HG03045 (cell line): ENCODE measurements around the gene PPL.
"Not testable (repeated sequence)": the region's sequence is repeated elsewhere in the genome, so short reads cannot be mapped to it uniquely, and the experiment has no call there.

Experiments
- ATAC-seq: cut with Tn5 transposase; IDR thresholded peaks from one replicate; pipeline ENCODE4 v1.9.1; 2021; ENCODE audit warnings: mild to moderate bottlenecking, moderate library complexity; ENCODE audit not compliant: unreplicated experiment

The PPL gene

DNA sequence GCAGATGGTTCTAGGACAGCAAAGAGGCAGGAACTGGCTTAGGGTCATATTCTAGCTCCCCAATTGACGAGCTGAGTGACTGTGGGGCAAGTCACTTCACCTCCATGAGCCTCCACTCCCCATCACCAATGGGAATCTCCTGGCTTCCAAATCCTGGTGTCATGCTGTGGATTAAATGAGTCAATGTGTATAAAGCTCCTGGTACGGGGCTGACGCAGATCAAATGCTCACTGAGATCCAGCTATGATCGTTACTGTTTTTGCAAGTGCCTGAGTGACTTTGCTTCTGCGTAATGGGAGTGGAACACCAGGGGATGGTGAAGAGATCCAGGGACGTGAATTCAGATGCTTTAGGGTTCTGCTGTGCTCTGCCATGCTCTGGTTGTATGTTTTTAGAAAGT is 23.6 kb upstream of the PPL start:
- ATAC-seq = no peak

DNA sequence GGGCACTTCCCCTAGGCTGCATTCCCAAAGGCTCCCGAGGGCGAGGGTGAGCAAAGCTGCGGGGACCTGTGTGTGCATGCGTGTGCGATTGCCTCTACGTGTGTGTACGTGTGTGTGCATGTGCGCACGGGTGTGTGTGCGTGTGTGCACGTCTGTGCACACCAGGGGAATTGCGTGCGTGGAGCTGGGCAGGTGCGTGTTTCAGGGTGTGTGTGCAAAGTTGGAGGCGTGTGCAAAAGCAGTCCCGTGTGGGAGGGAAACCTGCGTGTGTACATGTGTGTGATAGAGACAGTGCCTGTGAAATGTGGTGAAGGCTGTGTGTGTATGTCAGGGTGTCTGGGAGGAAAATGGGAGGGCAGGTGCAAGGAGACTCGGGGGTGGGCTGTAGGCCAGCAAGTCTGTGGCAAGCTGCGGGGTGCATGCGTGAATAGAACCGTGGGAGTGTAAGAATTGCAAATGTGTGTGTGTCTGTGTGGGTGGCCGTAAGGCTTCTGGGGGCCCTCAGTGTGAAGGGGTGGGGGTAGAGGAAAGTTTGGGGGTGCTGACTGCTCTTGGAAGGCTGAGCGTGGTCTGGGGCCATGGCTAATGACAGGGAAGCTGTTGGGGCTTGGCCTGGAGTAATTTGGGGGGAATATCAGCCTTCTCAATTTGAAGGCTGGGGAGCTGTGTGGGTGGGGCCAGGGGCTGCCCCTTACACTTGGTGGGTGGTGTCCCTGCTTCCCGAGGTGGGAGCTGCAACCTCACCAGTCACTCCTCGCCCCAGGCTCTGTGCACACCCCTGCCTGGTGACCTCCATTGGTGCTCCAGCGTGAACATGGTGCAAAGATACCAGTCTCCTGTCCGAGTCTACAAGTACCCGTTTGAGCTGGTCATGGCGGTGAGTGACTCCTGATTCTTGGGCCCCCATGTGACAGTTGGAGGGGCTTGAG is 21.8 kb upstream of the PPL start:
- no peak for ATAC-seq

DNA sequence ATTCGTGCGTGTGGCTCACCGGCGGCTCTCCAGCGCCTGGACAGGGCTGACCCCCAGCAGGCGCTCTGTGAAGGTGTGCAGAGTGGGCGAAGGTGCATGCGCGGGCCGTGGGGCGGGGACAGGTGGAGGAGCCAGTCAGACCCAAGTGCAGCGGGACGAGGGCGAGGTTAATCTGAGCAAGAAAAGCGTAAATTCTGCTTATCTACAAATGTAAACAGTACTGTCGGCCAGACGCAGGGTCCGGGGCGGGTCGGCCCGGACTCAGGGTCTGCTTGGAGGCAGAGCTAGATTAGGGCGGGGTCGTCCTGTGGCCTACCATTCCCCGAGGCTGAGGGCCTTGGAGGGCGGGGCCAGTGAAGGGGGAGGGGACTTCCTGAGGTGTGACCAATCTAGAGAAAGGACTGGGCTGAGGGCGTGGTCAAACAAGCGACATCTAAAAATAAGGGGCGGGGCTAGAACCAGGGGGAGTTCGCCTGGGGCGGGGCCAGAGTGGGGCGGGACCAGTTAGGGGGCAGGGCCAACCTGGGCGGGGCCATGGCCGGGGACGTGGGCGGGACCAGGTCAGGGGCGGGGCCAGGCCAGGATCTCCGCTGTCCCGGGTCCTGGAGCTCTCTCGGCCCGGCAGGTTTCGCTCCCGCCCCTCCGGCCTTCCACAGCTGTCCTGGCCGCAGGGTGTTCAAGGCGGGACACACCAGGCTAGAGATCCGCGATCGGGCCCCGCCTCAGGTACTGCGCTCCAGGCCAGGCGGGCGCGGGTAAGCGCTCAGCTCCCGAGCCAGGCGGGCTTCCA is 21.0 kb upstream of the PPL start, which contains the start of gene SEC14L5:
Gene SEC14L5, plus strand, starts transcription at position 611 of the 790 bp plus-strand sequence. CDS start 994 bp downstream, outside the sequence.
- ATAC-seq = peak; percentile 45

DNA sequence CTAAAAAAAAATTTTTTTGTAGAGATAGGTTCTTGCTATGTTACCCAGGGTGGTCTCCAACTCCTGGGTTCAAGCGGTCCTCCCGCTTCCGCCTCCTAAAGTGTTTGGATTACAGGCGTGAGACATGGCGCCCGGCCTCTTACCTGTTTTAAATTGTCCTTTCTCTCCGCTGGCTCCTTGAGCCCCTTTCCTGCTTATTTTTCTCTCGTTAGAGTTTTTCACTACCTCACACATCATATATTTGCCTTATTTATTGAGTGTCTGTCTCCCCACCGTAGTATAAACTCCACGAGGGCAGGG is 20.4 kb upstream of the PPL start:
- ATAC-seq = no peak

DNA sequence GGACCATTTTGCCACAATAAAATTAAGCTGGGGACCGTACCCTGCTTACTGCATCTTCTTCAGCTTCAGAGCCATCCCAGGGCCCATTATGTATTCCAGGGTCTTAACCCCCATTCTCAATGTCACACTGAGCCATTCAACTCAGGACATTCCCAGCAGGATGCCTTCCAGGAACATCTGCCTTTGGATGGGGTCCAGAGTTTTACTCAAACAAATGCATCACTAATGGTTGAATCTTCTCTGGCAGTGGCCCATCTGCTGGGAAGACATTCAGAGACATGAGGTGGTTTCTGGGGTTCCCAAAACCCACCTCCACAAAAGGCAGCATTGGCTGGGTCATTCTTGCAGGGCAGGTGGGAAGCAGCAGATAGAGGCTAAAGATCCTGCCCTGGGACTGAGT is 17.8 kb upstream of the PPL start:
- ATAC-seq = no peak

DNA sequence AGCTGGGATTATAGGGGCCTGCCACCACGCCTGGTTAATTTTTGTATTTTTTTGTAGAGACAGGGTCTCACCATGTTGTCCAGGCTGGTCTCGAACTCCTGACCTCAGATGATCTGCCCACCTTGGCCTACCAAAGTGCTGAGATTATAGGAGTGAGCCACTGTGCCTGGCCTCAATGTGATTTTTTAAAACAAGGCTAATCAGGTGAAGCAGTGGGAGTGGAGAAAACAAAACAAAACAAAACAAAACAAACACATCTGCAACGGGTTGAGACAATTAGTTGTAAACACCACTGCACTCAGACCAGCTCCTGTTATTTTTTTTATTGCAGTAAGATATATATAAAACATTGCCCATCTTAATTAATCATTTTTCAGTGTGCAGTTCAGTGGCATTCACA is 14.6 kb upstream of the PPL start:
- ATAC-seq = not testable (repeated sequence)

DNA sequence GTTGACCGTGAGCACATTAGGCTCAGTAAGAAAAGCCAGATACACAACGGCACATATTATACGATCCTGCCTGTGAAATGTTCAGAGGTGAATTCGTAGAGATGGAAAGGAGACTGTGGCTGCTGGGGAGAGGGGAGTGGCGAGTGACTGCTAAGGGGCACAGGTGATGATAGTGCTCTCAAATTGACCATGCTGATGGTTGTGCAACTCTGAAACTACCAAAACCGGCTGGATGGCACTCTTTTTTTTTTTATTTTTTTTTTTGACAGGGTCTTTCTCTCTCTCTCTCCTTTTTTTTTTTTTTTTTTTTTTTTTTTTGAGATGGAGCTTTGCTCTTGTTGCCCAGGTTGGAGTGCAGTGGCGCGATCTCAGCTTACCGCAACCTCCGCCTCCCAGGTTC is 13.0 kb upstream of the PPL start:
- no peak for ATAC-seq

DNA sequence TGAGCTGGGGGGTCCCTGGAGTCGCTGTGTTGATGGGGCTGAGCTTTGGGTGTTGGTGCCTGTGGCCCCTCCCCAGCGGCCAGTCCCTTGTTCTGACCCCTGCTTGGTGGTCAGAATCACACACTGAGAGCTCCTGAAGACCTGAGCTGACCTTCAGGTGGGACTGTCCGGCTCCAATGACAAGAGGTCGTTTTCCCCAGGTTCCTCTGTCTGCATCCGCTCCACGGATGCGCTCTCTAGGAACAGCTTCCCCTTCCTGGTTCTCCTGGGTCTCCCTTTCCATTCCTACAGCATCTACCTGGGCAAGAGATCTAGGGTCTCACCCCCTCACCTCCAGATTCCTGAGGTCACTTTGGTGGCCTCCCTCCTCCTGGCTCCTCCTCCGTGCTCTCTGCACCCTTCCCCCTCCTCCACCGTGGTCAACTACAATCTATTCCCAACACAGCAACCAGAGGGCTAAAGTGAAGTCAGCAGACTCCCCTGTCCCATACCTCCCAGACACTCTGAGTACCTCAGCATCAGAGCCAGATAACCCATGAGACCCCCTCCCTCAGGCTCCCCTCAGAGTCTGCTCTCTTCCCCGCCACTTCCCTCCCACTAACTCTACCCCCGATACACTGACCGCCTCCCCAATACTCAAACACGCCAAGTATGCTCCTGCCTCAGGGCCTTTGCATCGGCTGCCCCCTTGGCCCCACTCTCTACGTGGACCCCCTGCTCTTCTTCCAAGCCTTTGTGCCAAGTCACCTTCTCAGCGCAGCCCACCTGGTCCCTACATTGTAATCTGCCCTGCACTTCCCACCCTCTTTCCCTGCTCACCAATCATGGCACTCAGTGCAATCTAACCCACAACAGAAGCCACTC is 12.2 kb upstream of the PPL start:
- no peak for ATAC-seq

DNA sequence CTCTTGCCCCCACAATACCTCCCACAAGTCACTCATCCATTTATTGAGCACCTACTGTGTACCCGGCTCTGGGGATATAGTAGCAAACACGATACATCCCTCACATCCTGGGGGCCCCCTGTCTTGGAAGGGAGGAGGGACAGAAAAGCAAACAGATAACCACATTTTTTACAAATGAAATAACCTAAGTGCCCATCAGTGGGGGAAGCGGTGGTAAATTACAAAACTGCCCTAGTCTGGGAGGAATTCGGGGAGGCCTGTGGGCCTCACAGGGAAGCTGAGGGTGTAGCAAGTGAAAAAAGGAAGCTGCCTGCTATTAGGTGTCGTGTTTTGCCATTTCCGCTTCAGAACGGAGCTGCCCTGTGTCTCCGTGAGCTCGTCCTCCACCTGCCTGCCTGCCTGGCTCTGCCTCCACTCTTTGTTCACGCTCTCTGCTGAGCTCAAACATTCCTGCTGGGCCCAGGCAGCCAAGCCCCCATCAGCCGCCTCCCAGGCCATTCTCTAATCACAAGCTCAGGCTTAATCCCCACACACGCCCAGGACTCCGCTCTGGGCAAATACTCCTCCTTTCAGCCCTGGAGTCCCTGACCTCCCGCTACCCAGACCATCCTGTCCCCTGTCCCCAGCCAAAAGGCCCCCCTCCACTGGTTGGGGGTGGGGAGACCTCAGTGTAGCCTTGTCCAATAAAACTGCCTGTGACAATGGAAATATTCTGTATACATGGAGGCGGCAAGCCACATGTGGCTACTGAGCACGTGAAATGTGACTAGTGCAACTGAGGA is 11.0 kb upstream of the PPL start:
- ATAC-seq = no peak

DNA sequence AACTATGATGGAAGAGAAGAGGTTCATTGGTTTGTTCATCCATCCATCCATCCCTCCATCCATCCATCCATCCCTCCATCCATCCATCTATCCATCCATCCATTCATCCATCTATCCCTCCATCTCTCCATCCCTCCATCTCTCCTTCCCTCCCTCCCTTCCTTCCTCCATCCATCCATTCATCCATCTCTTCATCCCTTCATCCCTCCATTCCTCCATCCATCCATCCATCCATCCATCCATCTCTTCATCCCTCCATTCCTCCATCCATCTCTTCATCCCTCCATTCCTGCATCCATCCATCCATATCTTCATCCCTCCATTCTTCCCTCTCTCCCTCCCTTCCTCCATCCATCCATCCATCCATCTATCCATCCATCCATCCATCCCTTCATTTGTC is 10.0 kb upstream of the PPL start:
- ATAC-seq = no peak

DNA sequence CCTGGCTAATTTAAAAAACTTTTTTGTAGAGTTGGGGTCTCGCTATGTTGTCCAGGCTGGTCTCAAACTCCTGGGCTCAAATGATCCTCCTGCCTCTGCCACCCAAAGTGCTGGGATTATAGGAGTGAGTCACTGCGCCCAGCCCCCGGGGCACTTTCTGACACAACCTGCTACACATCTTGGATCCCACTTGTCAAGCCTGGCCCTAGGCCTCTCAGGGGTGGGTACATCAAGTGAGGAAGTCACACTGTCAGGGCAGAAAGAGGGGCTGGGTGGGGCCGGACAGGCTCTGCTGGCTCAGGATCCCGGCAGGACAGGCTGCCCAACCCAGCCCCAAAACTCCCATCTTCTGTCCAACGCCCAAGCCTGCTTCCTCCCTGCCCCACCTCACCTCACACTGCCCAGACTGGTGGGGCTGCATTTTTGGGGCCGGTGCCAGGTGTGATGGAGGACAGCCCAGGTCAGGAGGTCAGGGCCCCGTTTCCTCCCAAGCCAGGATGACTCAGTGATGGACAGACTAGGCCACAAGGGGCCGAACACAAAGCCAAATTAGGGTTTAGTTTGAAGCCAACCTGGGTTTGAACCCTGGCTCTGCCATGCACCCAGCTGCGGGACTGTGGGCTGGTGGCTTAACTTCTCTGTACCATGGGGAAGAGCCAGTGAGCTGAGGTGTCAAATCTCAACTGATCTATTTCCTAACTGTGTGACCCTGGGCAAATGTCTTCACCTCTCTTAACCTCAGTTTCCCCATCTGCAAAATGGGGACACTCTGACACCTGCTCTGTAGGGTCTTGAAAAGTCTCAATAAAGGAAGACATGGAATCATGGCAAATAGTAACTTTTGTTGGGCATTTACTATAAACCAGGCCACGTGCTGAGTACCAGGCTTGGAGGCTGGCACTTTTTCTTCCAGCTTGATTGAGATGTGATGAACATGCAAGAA is 8.9 kb upstream of the PPL start:
- no peak for ATAC-seq

DNA sequence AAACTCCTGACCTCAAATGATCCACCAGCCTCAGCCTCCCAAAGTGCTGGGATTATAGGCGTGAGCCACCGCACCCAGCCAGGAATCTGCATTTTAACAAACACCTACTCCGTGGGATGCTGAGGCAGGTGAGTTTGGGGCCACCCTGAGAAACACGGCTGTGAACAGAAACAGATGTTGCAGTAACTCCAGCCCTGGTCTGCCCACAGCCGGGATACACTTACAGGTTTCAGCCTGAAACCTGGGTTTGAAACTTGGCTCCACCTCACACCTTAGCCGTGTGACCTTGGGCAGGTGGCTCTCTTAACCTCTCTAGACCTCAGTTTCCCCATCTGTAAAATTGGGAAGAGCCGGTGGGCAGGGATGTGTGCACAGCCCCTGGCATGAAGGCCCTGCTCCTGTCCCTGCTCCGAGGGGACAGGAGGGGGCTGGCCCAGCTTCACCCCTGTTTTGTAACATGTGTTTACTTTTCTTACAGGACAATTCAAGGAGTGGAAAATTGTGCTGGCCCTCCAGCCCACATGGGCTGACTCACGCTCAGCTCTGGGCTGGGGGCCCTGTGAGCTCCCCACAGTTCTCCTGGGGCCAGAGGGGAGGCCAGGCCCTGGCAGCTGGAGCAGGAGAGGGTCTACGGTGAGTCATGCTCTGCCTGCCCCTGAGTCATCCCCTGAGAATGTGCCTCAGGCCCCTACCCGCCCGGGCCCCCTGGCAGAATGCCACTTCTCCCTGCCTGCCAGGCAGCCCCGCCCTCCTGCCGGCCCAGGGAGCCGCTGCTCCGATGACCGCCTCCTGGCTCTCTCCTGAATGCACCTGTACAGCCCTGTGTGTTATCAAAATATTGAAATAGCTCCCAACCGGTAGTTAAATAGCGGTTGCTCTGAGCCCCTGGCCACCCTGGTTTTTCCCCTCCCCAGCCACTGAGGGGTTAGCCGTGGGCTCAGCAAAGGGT is 7.7 kb upstream of the PPL start:
- no peak for ATAC-seq

DNA sequence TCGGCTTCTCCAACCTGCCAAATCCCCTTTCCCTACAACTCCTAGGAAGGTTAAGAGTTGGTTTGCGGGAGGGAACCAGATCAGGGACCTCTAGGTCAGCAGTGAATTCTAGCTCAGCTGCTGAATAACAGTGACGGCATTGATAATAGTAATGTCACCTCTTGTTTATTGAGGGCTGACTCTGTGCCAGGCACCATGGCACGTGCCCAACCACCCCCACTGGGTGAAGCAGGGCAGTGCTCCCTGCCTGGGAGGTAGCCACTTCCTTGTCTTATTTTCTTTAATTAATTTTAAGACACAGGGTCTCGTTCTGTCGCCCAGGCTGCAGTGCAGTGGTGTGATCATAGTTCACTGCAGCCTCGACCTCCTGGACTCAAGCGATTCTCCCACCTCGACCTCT is 5.5 kb upstream of the PPL start:
- no peak for ATAC-seq

DNA sequence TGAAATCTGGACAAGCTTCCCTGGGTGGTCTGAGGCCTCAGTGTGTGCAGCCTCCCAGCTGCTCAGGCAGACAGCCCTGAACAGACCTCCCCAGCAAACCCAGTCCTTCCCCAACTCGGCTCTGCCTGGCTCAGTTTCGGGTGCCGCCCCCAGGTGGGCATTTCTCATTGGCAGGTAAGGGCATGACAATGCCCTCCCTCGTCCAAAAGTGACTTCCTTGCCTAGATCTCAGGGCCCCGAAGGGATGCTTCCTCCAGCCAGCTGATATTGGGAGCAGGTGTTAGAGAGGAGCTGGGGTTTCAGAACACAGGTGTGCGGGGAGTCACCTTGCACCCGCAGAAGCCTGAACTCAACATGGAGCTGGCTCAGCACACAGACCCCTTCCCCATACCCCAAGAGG is 3.8 kb upstream of the PPL start:
- no peak for ATAC-seq

DNA sequence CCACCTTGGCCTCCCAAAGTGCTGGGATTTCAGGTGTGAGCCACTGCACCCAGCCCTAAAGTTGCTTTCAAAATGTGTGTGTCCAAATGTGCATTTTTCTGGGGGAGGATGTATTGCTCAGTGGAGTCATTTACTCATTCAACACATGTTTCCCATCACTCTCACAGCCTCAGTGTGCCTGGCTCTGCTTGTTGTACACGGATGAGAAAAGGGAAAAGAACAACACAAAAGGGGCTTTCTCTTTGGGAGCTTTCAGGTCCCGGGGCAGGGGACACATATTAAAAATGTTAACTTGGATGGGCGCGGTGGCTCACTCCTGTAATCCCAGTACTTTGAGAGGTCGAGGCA is 1.7 kb upstream of the PPL start:
- ATAC-seq = no peak

DNA sequence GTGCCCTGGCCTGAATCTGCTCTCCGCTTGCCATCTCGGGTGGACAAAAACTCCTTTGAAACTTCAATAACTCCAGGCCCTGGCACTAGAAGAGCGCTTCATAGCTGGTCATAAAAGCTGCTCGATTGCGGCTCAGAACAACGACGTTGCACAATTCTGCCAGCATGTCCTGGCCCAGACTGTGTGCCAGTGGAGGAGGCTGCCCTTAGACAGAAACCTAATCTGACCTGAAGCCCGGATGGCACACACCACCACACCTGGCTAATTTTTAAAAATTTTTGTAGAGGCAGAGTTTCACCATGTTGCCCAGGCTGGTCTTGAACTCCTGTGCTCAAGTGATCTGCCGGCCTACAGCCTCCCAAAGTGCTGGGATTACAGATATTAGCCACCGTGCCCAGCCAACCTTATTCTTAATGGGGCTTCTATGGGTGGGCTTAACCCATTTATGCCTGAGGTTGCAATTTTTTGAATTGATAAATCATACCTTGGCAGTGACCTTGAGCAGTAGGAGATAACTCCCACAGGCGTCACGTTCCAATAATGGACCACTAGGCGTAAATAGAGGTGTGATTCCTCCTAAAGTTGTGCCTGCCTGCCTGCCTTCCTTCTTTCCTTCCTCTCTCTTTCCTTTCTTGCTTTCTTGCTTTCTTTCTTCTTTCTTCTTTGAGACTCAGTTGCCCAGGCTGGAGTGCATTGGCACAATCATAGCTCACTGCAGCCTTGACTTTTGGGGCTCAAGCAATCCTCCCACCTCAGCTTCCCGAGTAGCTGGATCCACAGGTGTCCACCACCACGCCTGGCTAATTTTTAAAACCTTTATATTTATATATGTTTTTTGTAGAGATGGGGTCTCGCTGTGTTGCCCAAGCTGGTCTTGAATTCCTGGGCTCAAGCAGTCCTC is 1.1 kb upstream of the PPL start:
- ATAC-seq = no peak
